ENCODE data around the gene ARMH2. TPM values are rescaled to one million over a fixed set of nuclear protein-coding genes. Genes with fewer than 3 reads are reported as not detected.
"Not testable (repeated sequence)": the region's sequence is repeated elsewhere in the genome, so short reads cannot be mapped to it uniquely, and the experiment has no call there.

Gene ARMH2
- total RNA-seq, 1 experiment from 2014 or later = not detected

DNA sequence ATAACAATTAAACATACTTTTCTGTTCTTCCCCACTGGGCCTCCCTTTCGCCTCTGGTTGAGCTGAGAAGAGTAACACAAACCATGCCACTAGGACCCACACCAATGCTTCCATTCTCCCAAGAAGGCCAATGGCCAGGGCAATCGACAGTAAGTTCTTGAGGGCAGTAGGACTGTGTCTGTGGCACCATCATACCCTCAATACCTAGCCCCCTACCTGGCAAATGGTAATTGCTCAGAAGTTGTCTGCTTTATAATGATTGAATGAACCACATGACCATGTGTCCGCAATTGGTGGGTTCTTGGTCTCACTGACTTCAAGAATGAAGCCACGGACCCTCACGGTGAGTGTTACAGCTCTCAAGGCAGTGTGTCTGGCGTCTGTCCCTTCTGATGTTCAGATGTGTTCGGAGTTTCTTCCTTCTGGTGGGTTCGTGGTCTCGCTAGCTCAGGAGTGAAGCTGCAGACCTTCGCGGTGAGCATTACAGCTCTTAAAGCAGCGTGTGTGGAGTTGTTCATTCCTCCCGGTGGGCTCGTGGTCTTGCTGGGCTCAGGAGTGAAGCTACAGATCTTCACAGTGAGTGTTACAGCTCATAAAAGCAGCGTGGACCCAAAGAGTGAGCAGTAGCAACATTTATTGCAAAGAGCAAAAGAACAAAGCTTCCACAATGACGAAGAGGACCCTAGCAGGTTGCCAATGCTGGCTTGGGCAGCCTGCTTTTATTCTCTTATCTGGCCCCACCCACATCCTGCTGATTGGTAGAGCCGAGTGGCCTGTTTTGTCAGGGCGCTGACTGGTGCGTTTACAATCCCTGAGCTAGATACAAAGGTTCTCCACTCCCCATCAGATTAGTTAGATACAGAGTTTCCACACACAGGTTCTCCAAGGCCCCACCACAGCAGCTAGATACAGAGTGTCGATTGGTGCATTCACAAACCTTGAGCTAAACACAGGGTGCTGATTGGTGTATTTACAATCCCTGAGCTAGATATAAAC lies 33.6 kb downstream of the ARMH2 start:
- H2BK15ac ChIP-seq (ENCODE audit: low read depth, low read length); H2AFZ ChIP-seq (ENCODE audit: low read length); H4K5ac ChIP-seq (ENCODE audit: insufficient read length, low read depth, low read length); H4K91ac ChIP-seq (ENCODE audit: insufficient read length, low read depth, low read length); H3K56ac ChIP-seq (ENCODE audit: insufficient read length, low read depth, low read length); H3K23ac ChIP-seq (ENCODE audit: insufficient read length, low read depth, low read length); H2BK5ac ChIP-seq (ENCODE audit: insufficient read length, low read length); H3K27me3 Mint-ChIP-seq (ENCODE audit: low read depth); H3K4me1 ChIP-seq (ENCODE audit: insufficient read depth, low read length); H3K79me1 ChIP-seq (ENCODE audit: insufficient read depth, low read depth, low read length, poor library complexity, severe bottlenecking); H4K8ac ChIP-seq (replicated peaks; ENCODE audit: insufficient read length, low read depth, low read length); H3K9me3 ChIP-seq (ENCODE audit: control insufficient read depth, low read depth, low read length); H2BK120ac ChIP-seq (ENCODE audit: low read depth, low read length, poor library complexity, severe bottlenecking); H3K4me1 Mint-ChIP-seq; H2BK12ac ChIP-seq (ENCODE audit: insufficient read length, low read depth, low read length); H3K4ac ChIP-seq (ENCODE audit: low read depth, low read length); H3K27me3 ChIP-seq (ENCODE audit: insufficient read depth, low read length); H2AK5ac ChIP-seq (ENCODE audit: insufficient read length, low read length); H2BK20ac ChIP-seq (ENCODE audit: low read depth, low read length, poor library complexity, severe bottlenecking); H3K27ac ChIP-seq (ENCODE audit: insufficient read length, low read depth, low read length); H3K9me3 Mint-ChIP-seq; H4K20me1 ChIP-seq (ENCODE audit: control insufficient read depth, insufficient read depth, insufficient read length); H3K9ac ChIP-seq (ENCODE audit: extremely low read depth, insufficient read length, low read length); H3K14ac ChIP-seq (ENCODE audit: insufficient read depth, low read length); H3T11ph ChIP-seq (ENCODE audit: low read length); H3K36me3 Mint-ChIP-seq (ENCODE audit: insufficient read depth in 1 of 3, low read depth in 3 of 3); H3K79me2 ChIP-seq (ENCODE audit: insufficient read depth, low read length); H3K18ac ChIP-seq (ENCODE audit: insufficient read length, low read depth, low read length); H3K4me3 Mint-ChIP-seq; DNase-seq; H3K23me2 ChIP-seq (ENCODE audit: insufficient read length, low read depth, low read length, poor library complexity, severe bottlenecking); H3K4me2 ChIP-seq (ENCODE audit: insufficient read depth, insufficient read length, low read length): not testable (repeated sequence)
- peak overlapping the region in 1 of 3 experiments; percentile 20; a peak in 2 of 7 replicates for H3K27ac Mint-ChIP-seq
- no CpG with 5 or more reads among the region's 20 CpGs for WGBS (ENCODE audit: extremely low coverage, insufficient read length, low lambda C conversion rate)
